ENCODE results near the gene PRDM9.
A peak's percentile ranks its signal among the peaks of the same experiment; 100 is the strongest.
"Not testable (repeated sequence)": the region's sequence is repeated elsewhere in the genome, so short reads cannot be mapped to it uniquely, and the experiment has no call there.

The PRDM9 gene

DNA sequence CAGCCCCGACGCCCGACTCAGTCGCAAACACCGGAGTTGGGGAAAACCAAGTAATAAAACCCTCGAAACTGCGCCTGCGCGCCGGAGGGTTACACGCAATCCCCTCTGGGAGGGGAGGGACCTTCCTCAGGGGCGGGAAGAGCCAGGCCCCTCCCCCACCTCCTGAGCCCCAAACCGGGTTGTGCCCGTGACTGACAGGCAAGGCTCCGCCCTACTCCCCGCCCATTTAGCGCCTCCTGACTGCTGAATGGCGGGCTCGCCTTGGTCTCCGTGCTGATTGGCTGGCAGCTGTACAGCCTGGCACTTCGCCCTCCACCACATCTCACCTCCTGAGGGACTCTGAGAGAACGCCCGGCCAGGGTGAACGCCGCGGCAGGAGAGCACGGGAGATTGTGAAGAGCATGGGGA lies at the start of gene PRDM9:
TSS of gene PRDM9 (plus strand) at position 332 of the 408 bp plus-strand sequence. CDS start 1,425 bp downstream, outside the sequence.
- peak; percentile 91 to 98 for DNase-seq

DNA sequence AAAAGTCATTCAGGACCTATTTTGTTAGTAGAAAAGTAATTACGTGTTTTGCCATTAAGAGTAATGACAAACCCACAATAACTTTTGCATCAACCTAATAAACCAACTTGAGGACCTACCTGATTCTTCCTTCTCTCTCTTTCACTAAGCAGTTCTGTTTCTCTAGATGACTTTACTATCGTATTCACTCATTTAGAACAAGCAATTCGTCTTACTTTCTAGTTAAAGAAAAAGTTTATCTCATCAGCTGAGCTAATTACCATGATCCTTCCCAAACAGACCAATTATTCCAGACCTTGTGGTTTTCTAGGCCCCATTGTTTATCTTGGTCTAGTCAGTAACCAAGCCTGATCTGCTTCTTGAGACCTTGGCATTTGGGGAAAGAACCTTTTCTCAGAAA lies 49.6 kb upstream of the PRDM9 start:
- no peak for DNase-seq

DNA sequence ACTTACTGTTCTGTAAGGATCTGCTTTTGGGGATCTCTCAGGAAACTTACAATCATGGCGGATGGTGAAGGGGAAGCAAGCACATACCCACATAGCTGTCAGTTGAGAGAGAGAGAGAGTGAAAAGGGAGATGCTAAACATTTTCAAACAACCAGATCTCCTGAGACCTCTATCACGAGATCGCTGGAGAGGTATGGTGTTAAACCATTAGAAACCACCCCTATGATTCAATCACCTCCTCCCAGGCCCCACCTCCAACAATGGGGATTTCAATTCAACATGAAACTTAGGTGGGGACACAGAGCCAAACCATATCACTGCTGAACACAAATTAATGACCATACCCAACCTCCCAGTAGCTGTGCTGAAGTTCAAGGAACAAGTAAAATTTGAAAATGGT lies 48.2 kb upstream of the PRDM9 start:
- DNase-seq = no peak

DNA sequence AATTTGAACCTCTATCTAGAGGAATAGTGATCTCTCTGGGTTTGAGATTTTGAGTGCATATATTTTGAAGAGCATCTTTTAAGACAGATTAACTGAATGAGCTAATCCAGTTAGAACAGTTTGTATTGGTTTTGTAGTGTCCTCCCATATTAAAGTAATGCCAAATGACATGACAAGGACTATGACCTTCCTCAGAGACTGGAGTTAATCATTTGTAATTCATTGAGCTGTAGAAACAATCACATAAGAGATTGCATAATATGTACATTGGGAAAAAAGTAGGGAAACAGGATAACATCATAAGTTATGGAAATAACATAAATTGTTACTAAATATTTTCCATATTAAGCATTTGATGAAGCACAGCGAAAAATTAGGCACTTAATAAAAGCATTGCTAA lies 45.8 kb upstream of the PRDM9 start:
- DNase-seq = no peak

DNA sequence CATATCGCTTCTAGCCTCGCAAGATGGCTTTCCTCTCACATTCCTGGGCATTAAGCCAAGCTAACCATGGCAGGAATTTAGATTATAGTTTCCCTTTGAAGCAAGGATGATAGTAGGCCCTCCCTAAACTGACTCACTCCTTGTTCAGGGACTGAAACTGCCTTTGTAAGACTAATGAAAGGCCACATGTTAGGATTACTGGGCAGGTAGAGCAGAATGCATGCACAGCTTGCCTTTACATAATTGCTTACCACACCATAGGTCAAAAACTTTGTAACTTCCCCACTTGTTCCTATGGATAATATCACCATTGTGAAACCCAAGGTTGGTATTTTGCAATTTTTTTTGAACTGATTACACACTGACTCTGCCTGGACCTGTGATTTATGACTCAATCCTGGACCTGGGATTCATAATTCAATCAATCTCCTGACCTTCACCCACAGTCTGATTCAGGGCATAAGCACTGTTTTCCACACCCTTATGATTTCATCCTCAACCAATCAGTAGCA lies 41.0 kb upstream of the PRDM9 start:
- no peak for DNase-seq

DNA sequence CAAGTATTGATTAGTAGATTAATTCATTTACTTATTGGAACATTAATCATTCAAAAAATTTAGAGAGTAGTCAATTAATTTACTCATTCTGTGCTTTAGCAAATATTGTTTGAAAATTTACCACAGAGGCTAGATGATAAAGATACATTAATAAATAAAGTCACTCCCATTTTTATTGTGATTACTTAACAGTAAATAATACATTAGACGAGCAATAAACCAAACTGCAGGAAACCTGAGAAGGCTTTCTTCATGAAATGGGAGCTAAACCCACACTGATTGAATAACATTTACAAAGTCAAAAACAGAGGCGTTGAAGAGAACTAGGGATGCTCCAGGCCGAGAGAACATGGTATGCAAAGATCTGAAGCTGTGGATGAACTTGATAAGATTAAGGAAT lies 38.8 kb upstream of the PRDM9 start:
- no peak for DNase-seq

DNA sequence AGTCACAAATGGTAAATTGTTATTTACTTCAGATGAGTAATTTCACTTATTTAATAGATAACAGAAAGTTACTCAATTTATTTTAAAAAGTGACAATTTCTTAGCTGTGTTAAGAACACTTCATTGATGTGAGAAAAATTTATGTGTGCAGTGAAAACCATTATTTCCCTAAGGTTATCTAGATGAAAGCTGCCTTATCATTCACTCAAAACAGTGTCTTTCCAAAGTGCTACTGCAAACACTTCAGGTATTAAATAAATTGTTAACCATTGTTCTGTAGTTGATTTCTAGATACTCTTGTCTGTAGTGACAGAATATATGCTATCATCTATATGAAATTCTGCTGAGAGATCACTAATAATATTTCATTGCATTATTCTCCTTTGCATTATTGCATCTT lies 33.5 kb upstream of the PRDM9 start:
- DNase-seq = no peak

DNA sequence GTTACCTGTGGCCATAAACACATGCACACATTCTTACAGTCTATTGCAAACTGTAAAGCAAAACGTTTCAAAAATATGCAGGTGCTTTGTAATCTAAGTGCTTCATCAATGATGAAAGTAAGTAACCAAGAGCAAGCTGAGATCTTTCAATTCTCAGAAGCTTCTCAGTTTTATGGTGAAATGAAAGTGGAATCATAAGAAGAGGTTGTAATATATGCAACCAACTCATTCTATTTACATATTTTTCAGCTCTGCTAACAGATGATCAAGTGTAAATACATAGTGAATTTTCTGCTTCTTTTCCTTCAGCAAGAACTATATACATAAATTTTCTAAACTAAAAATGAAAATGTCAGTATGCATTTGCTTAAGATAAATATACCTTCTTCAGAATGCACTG lies 33.1 kb upstream of the PRDM9 start:
- no peak for DNase-seq

DNA sequence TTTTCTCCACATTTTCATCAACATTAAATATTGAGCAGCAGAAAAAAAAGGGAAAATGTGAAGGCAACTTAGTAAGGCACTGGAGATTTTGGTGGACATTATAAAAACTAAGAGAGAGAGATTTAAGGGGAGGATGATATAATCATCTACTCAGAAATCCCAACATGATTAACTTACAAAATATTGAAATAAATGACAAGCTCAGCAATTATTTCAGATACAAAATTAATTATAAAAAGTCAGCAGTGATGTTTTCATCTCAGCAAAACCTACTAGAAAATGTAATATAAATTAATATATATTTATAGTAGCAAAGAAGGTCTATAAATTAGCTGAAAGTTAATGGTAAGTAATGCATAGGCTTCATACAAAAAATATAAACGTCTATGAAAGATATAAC lies 30.8 kb upstream of the PRDM9 start:
- DNase-seq = no peak

DNA sequence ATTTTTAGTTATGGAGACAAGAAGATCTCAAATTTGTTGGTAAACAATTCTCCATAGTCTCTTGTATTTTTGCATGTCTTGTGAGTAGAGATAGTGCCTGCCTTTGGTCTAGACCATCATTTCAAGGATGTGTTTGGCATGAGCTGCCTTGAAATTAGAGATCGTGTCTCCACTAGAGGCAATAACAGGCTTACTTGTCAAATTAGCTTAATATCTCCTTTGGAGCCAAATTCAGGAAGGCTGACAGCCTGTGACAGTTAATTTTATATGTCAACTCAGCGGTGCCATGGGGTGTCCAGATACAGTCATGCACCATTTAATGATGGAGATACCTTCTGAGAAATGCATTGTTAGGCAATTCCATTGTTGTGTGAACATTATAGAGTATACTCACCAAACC lies 24.8 kb upstream of the PRDM9 start:
- DNase-seq = no peak

DNA sequence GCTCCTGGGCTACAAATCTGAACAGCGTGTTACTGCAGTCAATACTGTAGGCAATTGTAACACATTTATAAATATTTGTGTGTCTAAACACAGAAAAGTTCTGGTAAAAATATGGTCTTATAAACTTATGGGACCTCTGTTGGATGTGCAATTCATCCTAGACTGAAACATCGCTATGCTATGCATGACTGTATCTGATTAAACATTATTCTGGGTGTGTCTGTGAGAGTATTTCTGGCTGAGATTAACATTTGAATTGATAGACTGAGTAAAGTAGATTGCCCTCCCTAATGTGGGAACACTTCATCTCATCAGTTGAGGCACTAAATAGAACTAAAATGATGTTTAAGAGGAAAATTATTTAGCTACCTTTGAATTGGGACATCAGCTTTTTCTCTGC lies 24.3 kb upstream of the PRDM9 start:
- DNase-seq = no peak

DNA sequence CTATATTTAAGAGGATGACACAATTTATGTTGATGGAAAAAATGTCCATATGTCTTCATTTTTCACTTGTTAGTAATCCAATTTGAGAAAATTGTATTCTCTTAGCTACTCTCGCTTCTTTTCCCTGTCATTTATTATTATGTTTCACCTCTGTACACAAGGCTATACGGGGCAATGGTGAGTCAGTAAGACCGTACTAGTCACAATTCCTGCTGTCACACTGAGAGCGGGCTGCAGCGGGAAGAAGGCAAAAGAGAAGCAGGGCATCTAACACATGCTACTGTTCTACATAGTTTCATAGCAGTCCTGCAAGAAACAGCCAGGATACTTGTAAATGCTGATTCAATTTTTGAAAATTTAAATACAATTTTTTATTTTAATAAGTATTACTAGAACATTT lies 23.3 kb upstream of the PRDM9 start:
- DNase-seq = no peak

DNA sequence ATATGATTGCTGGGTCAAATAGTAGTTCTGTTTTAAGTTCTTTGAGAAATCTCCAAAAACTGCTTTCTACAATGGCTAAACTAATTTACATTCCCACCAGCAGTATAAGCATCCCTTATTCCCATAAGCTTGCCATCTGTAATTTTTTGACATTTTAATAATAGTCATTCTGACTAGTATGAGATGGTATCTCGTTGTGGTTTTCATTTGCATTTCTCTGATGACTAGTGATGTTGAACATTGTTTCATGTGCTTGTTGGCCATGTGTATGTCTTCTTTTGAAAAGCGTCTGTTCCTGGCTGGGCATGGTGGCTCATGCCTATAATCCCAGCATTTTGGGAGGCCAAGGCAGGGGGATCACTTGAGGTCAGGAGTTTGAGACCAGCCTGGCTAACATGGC lies 21.2 kb upstream of the PRDM9 start:
- peak; percentile 16 to 36 for DNase-seq

DNA sequence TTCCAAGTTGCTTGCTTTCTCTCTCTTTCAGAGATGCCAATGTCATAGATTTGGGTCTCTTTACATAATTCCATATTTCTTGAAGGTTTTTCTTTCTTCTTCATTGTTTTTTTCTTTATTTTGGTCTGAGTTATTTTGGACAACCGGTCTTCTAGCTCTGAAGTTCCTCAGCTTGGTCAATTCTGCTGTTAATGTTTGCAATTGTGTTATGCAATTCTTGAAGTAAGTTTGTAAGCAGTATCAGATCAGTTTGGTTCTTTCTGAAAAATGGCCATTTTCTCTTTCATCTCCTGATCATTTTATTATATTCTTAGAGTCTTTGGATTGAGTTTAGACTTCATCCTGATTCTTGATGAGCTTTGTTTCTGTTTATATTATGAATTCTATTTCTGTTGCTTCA lies 16.4 kb upstream of the PRDM9 start:
- DNase-seq = no peak

DNA sequence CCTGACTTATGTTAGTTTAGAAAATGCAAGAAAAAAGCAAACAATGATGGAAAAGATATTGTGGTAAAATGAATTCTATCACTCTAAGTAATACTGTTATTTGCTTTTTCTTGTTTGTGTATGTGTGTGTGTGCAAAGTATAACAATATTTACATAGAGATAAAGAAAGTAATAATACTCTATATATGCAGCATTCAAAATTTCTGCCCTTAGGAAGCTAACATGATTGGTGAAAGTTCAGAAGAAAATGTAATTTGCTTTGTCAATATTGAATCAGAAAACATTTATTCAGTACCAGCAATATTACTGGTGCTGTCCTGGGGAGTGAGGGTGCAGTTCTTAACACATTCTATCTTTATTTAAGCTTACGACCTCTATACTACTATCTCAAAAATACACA lies 12.9 kb upstream of the PRDM9 start:
- no peak for DNase-seq

DNA sequence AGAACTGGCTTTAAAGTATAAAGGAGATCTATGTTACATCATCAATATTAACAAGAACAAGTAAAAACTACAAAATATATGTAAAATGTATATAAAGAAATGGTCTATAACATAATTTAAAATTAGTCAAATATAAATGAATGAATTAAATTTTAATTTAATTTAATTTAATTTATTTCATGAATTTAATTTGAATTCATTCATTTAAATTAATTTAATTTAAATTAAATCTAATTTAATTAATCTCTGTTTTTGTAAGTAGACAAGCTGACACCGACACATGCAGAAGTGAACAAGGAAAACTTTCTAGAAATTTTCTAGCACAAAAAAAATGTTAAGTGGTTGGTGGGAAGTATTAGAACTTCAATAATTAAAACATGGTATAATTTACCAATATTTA lies 10.8 kb upstream of the PRDM9 start:
- DNase-seq = no peak

DNA sequence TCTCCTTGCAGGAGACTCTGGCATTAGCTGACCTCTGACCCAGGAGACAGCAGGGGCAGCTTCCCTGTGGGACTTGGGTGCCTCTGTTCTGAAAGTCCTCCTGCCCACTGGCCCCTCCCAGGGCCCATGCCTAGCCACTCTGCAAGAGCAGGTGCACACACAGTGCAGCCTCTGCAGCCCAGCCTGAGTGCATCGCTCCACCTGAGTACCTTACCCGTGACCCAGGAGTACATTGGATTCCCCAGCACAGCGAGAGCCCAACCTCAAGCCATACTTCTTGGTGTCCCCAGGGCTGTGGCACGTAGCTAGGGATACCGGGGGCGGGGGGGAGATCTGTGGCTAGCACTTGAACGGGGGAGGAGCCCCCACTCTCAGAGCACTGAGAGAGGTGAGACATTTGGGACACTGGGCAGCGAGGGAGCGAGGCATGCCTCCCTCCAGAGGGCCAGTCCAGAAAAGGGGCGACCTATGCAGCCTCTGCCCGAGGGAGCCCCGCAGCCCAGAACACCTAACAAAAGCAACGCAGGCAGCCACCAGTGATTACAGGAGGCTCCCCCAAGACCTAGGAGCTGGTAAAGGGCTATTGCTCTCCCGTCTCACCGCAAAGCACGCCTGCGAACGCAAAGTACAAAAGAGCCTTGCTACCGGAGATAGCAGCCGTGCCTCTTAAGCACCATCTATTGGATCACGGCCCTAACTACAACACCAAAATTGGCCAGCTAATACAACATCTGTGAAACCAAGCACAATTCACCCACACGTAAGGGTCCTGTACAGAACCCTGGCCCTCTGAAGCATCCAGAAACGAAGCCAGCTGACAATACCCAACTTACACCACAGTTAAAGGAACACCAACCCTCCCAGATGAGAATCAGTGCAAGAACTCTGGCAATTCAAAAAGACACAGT lies 826 bp upstream of the PRDM9 start:
- peak; percentile 87 for DNase-seq

DNA sequence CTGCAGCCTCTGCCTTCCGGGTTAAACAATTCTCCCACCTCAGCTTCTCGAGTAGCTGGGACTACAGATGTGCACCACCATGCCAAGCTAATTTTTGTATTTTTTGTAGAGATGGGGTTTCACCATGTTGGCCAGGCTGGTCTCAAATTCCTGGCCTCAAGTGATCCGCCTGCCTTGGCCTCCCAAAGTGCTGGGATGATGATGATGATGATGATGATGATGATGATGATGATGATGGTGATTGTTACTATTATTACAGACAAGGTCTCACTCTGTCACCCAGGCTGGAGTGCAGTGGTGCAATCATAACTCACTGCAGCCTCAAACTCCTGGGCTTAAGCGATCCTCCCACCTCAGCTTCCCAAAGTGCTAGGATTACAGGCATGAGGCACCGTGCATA lies 3.0 kb downstream of the PRDM9 start:
- not testable (repeated sequence) for DNase-seq

DNA sequence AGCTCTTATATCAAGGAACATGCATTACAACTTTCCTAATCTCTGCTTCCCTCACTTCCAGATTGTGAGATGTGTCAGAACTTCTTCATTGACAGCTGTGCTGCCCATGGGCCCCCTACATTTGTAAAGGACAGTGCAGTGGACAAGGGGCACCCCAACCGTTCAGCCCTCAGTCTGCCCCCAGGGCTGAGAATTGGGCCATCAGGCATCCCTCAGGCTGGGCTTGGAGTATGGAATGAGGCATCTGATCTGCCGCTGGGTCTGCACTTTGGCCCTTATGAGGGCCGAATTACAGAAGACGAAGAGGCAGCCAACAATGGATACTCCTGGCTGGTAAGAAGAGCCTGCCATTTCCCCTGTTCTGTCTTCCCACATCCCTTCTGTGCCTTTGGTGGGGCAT lies 15.1 kb downstream of the PRDM9 start:
- DNase-seq = no peak

DNA sequence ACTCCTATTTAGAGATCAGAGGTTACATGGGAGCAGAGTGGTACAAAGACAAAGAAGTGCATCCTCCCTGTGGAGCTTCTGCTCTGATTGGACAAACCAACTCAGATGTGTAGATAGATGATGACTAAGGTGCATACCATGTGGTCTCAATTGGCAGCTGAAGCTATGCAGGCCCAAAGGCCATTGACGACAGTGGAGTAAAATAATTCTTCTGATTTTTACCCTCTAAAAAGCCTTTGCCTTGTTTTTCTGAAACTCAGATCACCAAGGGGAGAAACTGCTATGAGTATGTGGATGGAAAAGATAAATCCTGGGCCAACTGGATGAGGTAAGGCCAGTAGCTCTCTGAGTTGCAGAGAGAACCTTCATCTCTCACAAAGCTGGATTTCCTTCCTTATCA lies 15.6 kb downstream of the PRDM9 start:
- no peak for DNase-seq

DNA sequence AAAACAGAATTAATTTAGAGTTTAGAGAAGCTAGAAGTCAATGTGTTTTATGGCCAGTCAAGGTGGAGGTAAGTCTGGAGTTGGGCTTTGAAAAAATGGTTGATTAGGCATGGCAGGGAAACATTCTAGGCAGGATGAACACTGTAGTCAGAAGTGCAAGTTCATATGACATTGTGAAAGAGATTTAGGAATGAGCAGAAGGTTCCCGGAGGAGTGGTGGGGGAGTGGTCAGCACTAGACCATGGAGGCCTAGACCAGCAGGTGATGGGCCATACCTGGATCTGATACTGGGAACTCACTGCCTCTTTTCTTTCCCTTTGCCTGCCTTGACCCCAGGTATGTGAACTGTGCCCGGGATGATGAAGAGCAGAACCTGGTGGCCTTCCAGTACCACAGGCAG lies 16.6 kb downstream of the PRDM9 start:
- DNase-seq = no peak

DNA sequence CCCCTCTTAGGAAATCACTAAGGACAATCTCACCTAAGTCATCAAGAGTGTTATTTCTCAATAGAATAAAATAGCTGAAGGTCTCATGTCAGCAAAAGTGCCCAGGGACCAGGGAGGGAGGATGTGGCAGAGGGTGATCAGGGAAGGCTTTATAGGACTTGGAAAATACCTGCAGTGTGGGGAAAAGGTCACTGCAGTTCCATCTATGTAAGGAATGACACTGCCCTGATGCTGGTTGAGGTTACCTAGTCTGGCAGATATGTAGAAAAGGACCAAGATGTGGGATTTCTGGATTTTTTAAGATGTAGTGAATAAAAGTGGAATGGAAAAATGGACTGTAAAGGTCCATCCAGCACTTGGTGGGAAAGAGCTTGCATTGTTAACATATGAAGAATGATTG lies 18.3 kb downstream of the PRDM9 start:
- no peak for DNase-seq

DNA sequence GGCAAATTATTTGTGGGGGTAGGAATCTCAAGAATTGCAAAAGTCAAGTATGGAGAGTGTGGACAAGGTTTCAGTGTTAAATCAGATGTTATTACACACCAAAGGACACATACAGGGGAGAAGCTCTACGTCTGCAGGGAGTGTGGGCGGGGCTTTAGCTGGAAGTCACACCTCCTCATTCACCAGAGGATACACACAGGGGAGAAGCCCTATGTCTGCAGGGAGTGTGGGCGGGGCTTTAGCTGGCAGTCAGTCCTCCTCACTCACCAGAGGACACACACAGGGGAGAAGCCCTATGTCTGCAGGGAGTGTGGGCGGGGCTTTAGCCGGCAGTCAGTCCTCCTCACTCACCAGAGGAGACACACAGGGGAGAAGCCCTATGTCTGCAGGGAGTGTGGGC lies 19.2 kb downstream of the PRDM9 start:
- not testable (repeated sequence) for DNase-seq

DNA sequence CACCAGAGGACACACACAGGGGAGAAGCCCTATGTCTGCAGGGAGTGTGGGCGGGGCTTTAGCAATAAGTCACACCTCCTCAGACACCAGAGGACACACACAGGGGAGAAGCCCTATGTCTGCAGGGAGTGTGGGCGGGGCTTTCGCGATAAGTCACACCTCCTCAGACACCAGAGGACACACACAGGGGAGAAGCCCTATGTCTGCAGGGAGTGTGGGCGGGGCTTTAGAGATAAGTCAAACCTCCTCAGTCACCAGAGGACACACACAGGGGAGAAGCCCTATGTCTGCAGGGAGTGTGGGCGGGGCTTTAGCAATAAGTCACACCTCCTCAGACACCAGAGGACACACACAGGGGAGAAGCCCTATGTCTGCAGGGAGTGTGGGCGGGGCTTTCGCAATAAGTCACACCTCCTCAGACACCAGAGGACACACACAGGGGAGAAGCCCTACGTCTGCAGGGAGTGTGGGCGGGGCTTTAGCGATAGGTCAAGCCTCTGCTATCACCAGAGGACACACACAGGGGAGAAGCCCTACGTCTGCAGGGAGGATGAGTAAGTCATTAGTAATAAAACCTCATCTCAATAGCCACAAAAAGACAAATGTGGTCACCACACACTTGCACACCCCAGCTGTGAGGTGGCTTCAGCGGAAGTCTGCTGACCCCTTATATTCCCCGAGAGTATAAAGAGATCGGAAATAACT lies 20.0 kb downstream of the PRDM9 start:
- DNase-seq = not testable (repeated sequence)
